Mucosa of descending colon (tissue), 3 donors: ENCODE measurements around the gene SGCA. TPM values are rescaled to one million over a fixed set of nuclear protein-coding genes. Genes with fewer than 3 reads are reported as not detected.
A peak's percentile ranks its signal among the peaks of the same experiment; 100 is the strongest.

Experiments
- ATAC-seq: fragments of 200-7000 bp; cut with Tn5 transposase; one replicate; pipeline ENCODE4 v1.9.1; 2020; ENCODE audit warnings: mild to moderate bottlenecking, moderate library complexity
- DNase-seq, 3 donors: peaks; one replicate each; pipeline ENCODE4 v3.0.0-alpha.2; 2020
- H3K36me3 ChIP-seq: fragments of 200-600 bp; one replicate; pipeline ENCODE4 v1.8.0; 2021; ENCODE audit warnings: low read depth, mild to moderate bottlenecking
- H3K4me1 ChIP-seq: fragments of 200-600 bp; one replicate; pipeline ENCODE4 v1.8.0; 2021; ENCODE audit warnings: low read depth, mild to moderate bottlenecking
- H3K4me3 ChIP-seq: fragments of 200-600 bp; one replicate; pipeline ENCODE4 v1.8.0; 2021; ENCODE audit warnings: mild to moderate bottlenecking
- H3K9me3 ChIP-seq: fragments of 200-600 bp; one replicate; pipeline ENCODE4 v1.8.0; 2021; ENCODE audit warnings: mild to moderate bottlenecking
- CTCF ChIP-seq: fragments of 200-600 bp; IDR thresholded peaks from one replicate; pipeline ENCODE4 v1.8.0; 2022; ENCODE audit warnings: antibody characterized with exemption, mild to moderate bottlenecking
- intact Hi-C, 2 donors: fragments of 100-400 bp; cut with DNase I in 1 of 2; cut with micrococcal nuclease in 1 of 2; formaldehyde crosslinking; loops; one replicate each; pipeline versions ENCODE4 v1.11.0 to v1.11.1; 2022; cut with DNase I, micrococcal nuclease
- total RNA-seq, 3 donors: library from RNA; stranded (reverse); fragmentation: NEBNext Ultra II Directional in 2 of 3; extraction: Animal tissue kit (Norgen Biotek cat#: 25700) in 2 of 3; gene quantifications; one replicate each; pipeline versions ENCODE4 v1.2.1 to v1.2.4, GENCODE V29; 2021 to 2023
- donor health status: DM: no; HTN: no; CAD: no; lungs with moderate emphysema.
- donor health status: DM: no; HTN: no; CAD: no.
- donor health status: DM: no; HTN: yes; CAD: no.

SGCA gene
- total RNA-seq, 3 donors from 2014 or later = 0.64 to 30.7 (median 6.8) TPM

GRCh38 chr17:50177983-50178834 lies 12.4 kb downstream of the SGCA start:
- no peaks in the 10 kb centered on the region for H3K9me3 ChIP-seq
- H3K36me3 ChIP-seq = no peaks in the 10 kb centered on the region
- DNase-seq (peak; percentile 77 to 85 (median 84)), ATAC-seq (peak; percentile 91)
- peaks cover 5% of the 10 kb centered on the region for H3K4me1 ChIP-seq
- intact Hi-C loops = loop anchor here in 1 of 2 donors (10.0 kb wide), 1 partner anchor 117 kb away; no protein-coding TSS in a partner anchor
- TF ChIP-seq CTCF = peak; percentile 54
- H3K4me3 ChIP-seq = no peak overlapping the region

GRCh38 chr17:50180111-50180510 lies 14.3 kb downstream of the SGCA start:
- intact Hi-C loops = no loop called here
- H3K4me1 ChIP-seq = peaks cover 8% of the 10 kb centered on the region
- H3K4me3 ChIP-seq = no peak overlapping the region

GRCh38 chr17:50180620-50181019 lies 14.8 kb downstream of the SGCA start:
- Histone ChIP-seq H3K9me3 (no peaks in the 10 kb centered on the region), H3K36me3 (no peaks in the 10 kb centered on the region), H3K4me3 (no peak overlapping the region), H3K4me1 (peaks cover 8% of the 10 kb centered on the region)
- ATAC-seq (no peak), DNase-seq (no peak)
- no peak for TF ChIP-seq CTCF
- intact Hi-C loops = no loop called here

More at GRCh38 chr17:50180111-50180510, 14.3 kb downstream of the SGCA start:
- Histone ChIP-seq H3K36me3 (no peaks in the 10 kb centered on the region), H3K9me3 (no peaks in the 10 kb centered on the region)
- ATAC-seq (no peak), DNase-seq (no peak)
- TF ChIP-seq CTCF = no peak

- no peaks in the 10 kb centered on the region for H3K9me3 ChIP-seq
- peaks cover 8% of the 10 kb centered on the region for H3K4me1 ChIP-seq
- DNase-seq = no peak
- H3K4me3 ChIP-seq = no peak overlapping the region
- no peak for TF ChIP-seq CTCF
- no peaks in the 10 kb centered on the region for H3K36me3 ChIP-seq
- ATAC-seq = no peak
- intact Hi-C loops = no loop called here
These were observed 15.3 kb downstream of the SGCA start for GRCh38 chr17:50181144-50181543.

GRCh38 chr17:50181591-50182560 lies 16.1 kb downstream of the SGCA start:
- Histone ChIP-seq H3K9me3 (no peaks in the 10 kb centered on the region), H3K4me1 (peaks cover 8% of the 10 kb centered on the region), H3K36me3 (no peaks in the 10 kb centered on the region), H3K4me3 (no peak overlapping the region)
- DNase-seq = peak in 1 of 3 donors; percentile 39
- no peak for ATAC-seq
- no peak for TF ChIP-seq CTCF
- intact Hi-C loops = no loop called here
